GM20431 (cell line): ENCODE data around the gene FBXO31.
"Not testable (repeated sequence)": the region's sequence is repeated elsewhere in the genome, so short reads cannot be mapped to it uniquely, and the experiment has no call there.

Experiments
- in situ Hi-C: fragments of 300-500 bp; cut with MseI, MboI; formaldehyde crosslinking; loops from one replicate; pipeline ENCODE4 v1.15.0; 2020; ENCODE audit warnings: low sequenced_read_pairs; ENCODE audit not compliant: unreplicated experiment

Gene FBXO31

GRCh38 chr16:87412371-87412995 lies 28.9 kb upstream of the FBXO31 start:
- in situ Hi-C loops: loop anchor here (25.0 kb wide), 1 partner anchor 225 kb away; no protein-coding TSS in a partner anchor

- in situ Hi-C loops: loop anchor here (25.0 kb wide), 1 partner anchor 226 kb away; no protein-coding TSS in a partner anchor
Observed at GRCh38 chr16:87411375-87412271, 28.0 kb upstream of the FBXO31 start.

GRCh38 chr16:87410968-87411367 lies 27.4 kb upstream of the FBXO31 start:
- in situ Hi-C loops: loop anchor here (25.0 kb wide), 1 partner anchor 226 kb away; no protein-coding TSS in a partner anchor

- in situ Hi-C loops: loop anchor here (25.0 kb wide), 1 partner anchor 227 kb away; no protein-coding TSS in a partner anchor
Observed at GRCh38 chr16:87410530-87410929, 27.0 kb upstream of the FBXO31 start.

- in situ Hi-C loops: loop anchor here (25.0 kb wide), 1 partner anchor 228 kb away; no protein-coding TSS in a partner anchor
Observed at GRCh38 chr16:87409781-87410180, 26.2 kb upstream of the FBXO31 start.

GRCh38 chr16:87409153-87409552 lies 25.6 kb upstream of the FBXO31 start:
- in situ Hi-C loops: loop anchor here (25.0 kb wide), 1 partner anchor 228 kb away; no protein-coding TSS in a partner anchor

- in situ Hi-C loops: loop anchor here (25.0 kb wide), 1 partner anchor 230 kb away; no protein-coding TSS in a partner anchor
Observed at GRCh38 chr16:87407511-87408112, 24.0 kb upstream of the FBXO31 start.

- in situ Hi-C loops: loop anchor here (25.0 kb wide), 1 partner anchor 231 kb away; no protein-coding TSS in a partner anchor
Observed at GRCh38 chr16:87406495-87407088, 23.0 kb upstream of the FBXO31 start.

- in situ Hi-C loops: loop anchor here (25.0 kb wide), 1 partner anchor 232 kb away; no protein-coding TSS in a partner anchor
Observed at GRCh38 chr16:87404764-87405625, 21.4 kb upstream of the FBXO31 start.

GRCh38 chr16:87395181-87395842 lies 11.7 kb upstream of the FBXO31 start:
- in situ Hi-C loops: no loop called here

- in situ Hi-C loops: no loop called here
Observed at GRCh38 chr16:87393680-87394055, 10.1 kb upstream of the FBXO31 start.

GRCh38 chr16:87392821-87393679 lies 9.5 kb upstream of the FBXO31 start:
- in situ Hi-C loops: no loop called here

GRCh38 chr16:87391950-87392820 lies 8.6 kb upstream of the FBXO31 start, which contains the start of gene MAP1LC3B:
MAP1LC3B (plus strand) TSS chr16:87392336; CDS start chr16:87392428, 92 bp downstream.
- in situ Hi-C loops: no loop called here

- in situ Hi-C loops: no loop called here
Observed at GRCh38 chr16:87391324-87391949, 7.9 kb upstream of the FBXO31 start.

- in situ Hi-C loops: no loop called here
Observed at GRCh38 chr16:87390641-87391323, 7.2 kb upstream of the FBXO31 start.

GRCh38 chr16:87389914-87390313 lies 6.3 kb upstream of the FBXO31 start:
- in situ Hi-C loops: not testable (repeated sequence)
